Parathyroid adenoma (tissue), 2 donors: Measurements from ENCODE around the gene DYNLT2B.
A peak's percentile ranks its signal among the peaks of the same experiment; 100 is the strongest.
"Not testable (repeated sequence)": the region's sequence is repeated elsewhere in the genome, so short reads cannot be mapped to it uniquely, and the experiment has no call there.

Experiments
- H2AFZ ChIP-seq: fragments of 300-600 bp; sonication (generic); one replicate; pipeline ENCODE4 v1.7.0; 2017; ENCODE audit warnings: antibody characterized with exemption, mild to moderate bottlenecking
- H3K27ac ChIP-seq: fragments of 300-600 bp; sonication (generic); one replicate; pipeline ENCODE4 v1.7.0; 2017
- H3K27me3 ChIP-seq: fragments of 300-600 bp; sonication (generic); one replicate; pipeline ENCODE4 v1.7.0; 2017; ENCODE audit warnings: low read length; ENCODE audit not compliant: control insufficient read depth, insufficient read depth
- H3K36me3 ChIP-seq: fragments of 300-600 bp; sonication (generic); one replicate; pipeline ENCODE4 v1.7.0; 2017; ENCODE audit warnings: low read length; ENCODE audit not compliant: control insufficient read depth, insufficient read depth
- H3K4me1 ChIP-seq: fragments of 300-600 bp; sonication (generic); one replicate; pipeline ENCODE4 v1.7.0; 2017; ENCODE audit warnings: control low read depth
- H3K4me2 ChIP-seq: fragments of 300-600 bp; sonication (generic); one replicate; pipeline ENCODE4 v1.7.0; 2017; ENCODE audit warnings: low read length
- H3K4me3 ChIP-seq: fragments of 300-600 bp; sonication (generic); one replicate; pipeline ENCODE4 v1.7.0; 2017; ENCODE audit warnings: low read depth, low read length
- H3K79me2 ChIP-seq: fragments of 300-600 bp; sonication (generic); one replicate; pipeline ENCODE4 v1.7.0; 2017; ENCODE audit warnings: control low read depth
- H3K9ac ChIP-seq: fragments of 300-600 bp; sonication (generic); one replicate; pipeline ENCODE4 v1.7.0; 2017; ENCODE audit warnings: mild to moderate bottlenecking
- H3K9me3 ChIP-seq: fragments of 300-600 bp; sonication (generic); one replicate; pipeline ENCODE4 v1.7.0; 2017; ENCODE audit warnings: low read length; ENCODE audit not compliant: control insufficient read depth
- CTCF ChIP-seq: fragments of 300-600 bp; sonication (generic); IDR thresholded peaks from one replicate; pipeline ENCODE4 v1.7.0; 2017; ENCODE audit warnings: antibody characterized with exemption, mild to moderate bottlenecking
- donor health status: primary hyperparathyroidism.

DYNLT2B gene

GRCh38 chr3:196317687-196318467, at the start of gene DYNLT2B:
Gene DYNLT2B, minus strand, starts transcription at chr3:196318240. Its CDS starts 88 bp downstream, at chr3:196318152.
- peak within 1 kb of the TSS; percentile 93 for H3K27ac ChIP-seq
- H3K9me3 ChIP-seq = no peaks in the 10 kb centered on the region
- H3K36me3 ChIP-seq = no peaks in the 10 kb centered on the region
- peak within 1 kb of the TSS; percentile 74 for H3K4me2 ChIP-seq
- H3K4me1 ChIP-seq = no peaks in the 10 kb centered on the region
- H3K27me3 ChIP-seq = no peaks in the 10 kb centered on the region
- H3K79me2 ChIP-seq = no peaks in the 10 kb centered on the region
- H3K9ac ChIP-seq = peak within 1 kb of the TSS; percentile 80
- peak within 1 kb of the TSS; percentile 92 for H3K4me3 ChIP-seq
- H2AFZ ChIP-seq = peak within 1 kb of the TSS; percentile 100
- no peak for TF ChIP-seq CTCF

- no peak overlapping the region for H3K9ac ChIP-seq
- no peak overlapping the region for H3K4me3 ChIP-seq
- no peak overlapping the region for H3K27ac ChIP-seq
- no peak overlapping the region for H2AFZ ChIP-seq
- H3K36me3 ChIP-seq = no peaks in the 10 kb centered on the region
- no peaks in the 10 kb centered on the region for H3K9me3 ChIP-seq
- H3K4me2 ChIP-seq = no peak overlapping the region
- no peak for TF ChIP-seq CTCF
- H3K27me3 ChIP-seq = no peaks in the 10 kb centered on the region
- H3K79me2 ChIP-seq = peaks cover 3% of the 10 kb centered on the region
- H3K4me1 ChIP-seq = no peaks in the 10 kb centered on the region
Observed at GRCh38 chr3:196365736-196366135, 47.7 kb upstream of the DYNLT2B start.

GRCh38 chr3:196360586-196360985, 42.5 kb upstream of the DYNLT2B start:
- H2AFZ ChIP-seq = no peak overlapping the region
- no peak overlapping the region for H3K27ac ChIP-seq
- H3K9me3 ChIP-seq = no peaks in the 10 kb centered on the region
- TF ChIP-seq CTCF = no peak
- H3K27me3 ChIP-seq = no peaks in the 10 kb centered on the region
- no peak overlapping the region for H3K9ac ChIP-seq
- no peaks in the 10 kb centered on the region for H3K36me3 ChIP-seq
- no peak overlapping the region for H3K4me2 ChIP-seq
- peaks cover 3% of the 10 kb centered on the region for H3K79me2 ChIP-seq
- no peak overlapping the region for H3K4me3 ChIP-seq
- H3K4me1 ChIP-seq = no peaks in the 10 kb centered on the region

- H3K36me3 ChIP-seq, H3K9me3 ChIP-seq: not testable (repeated sequence)
Observed at GRCh38 chr3:196358540-196358939, 40.5 kb upstream of the DYNLT2B start.

GRCh38 chr3:196357905-196358304, 39.9 kb upstream of the DYNLT2B start:
- no peak overlapping the region for H3K4me2 ChIP-seq
- H3K4me3 ChIP-seq = no peak overlapping the region
- no peaks in the 10 kb centered on the region for H3K4me1 ChIP-seq
- H3K27me3 ChIP-seq = no peaks in the 10 kb centered on the region
- H3K36me3 ChIP-seq = no peaks in the 10 kb centered on the region
- no peak for TF ChIP-seq CTCF
- no peak overlapping the region for H3K27ac ChIP-seq
- H2AFZ ChIP-seq = no peak overlapping the region
- no peaks in the 10 kb centered on the region for H3K79me2 ChIP-seq
- no peak overlapping the region for H3K9ac ChIP-seq
- H3K9me3 ChIP-seq = no peaks in the 10 kb centered on the region

More at GRCh38 chr3:196358540-196358939, 40.5 kb upstream of the DYNLT2B start:
- not testable (repeated sequence) for H2AFZ ChIP-seq, H3K4me2 ChIP-seq, H3K27ac ChIP-seq, H3K9ac ChIP-seq, H3K4me3 ChIP-seq, H3K79me2 ChIP-seq, H3K4me1 ChIP-seq, H3K27me3 ChIP-seq
